Ishikawa (cell line): ENCODE data around the gene PCCA.

Source experiments
- TAF1 ChIP-seq: IDR thresholded peaks from 2 replicates; pipeline ENCODE4 v1.6.1; 2012; ENCODE audit warnings: low read depth, mild to moderate bottlenecking
- TF ChIP-seq, protein P1 (sequence below): IDR thresholded peaks from 2 replicates; pipeline ENCODE4 v1.6.1; 2012

DNA sequence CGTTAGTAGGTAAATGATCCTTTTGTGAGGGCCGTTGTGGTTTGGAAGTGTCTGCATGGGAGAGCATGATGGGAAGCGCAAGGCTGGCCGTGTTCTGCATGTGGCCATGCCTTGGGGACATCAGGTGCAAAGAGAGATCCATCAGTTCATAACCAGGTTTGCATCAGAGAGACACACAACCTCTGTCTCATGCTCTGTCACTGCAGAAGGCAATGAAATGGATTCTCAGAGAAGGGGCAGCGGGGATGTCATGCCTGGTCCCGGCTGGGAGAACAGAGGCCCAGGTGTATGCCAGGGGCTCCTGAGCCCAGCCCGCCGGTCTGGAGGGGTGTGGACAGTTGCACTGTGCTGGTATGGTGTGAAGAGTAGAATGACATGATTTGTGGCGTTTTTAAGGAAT, 439.5 kb downstream of the PCCA start:
- TF ChIP-seq, protein P1, sequence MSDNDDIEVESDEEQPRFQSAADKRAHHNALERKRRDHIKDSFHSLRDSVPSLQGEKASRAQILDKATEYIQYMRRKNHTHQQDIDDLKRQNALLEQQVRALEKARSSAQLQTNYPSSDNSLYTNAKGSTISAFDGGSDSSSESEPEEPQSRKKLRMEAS: no peak
- no peak for TF ChIP-seq TAF1
